GM19023 (cell line): Measurements from ENCODE around the gene NCDN.
A peak's percentile ranks its signal among the peaks of the same experiment; 100 is the strongest.

ENCODE experiments used
- ATAC-seq: cut with Tn5 transposase; IDR thresholded peaks from one replicate; pipeline ENCODE4 v1.9.1; 2021; ENCODE audit warnings: mild to moderate bottlenecking, moderate library complexity; ENCODE audit not compliant: unreplicated experiment

The NCDN gene

DNA sequence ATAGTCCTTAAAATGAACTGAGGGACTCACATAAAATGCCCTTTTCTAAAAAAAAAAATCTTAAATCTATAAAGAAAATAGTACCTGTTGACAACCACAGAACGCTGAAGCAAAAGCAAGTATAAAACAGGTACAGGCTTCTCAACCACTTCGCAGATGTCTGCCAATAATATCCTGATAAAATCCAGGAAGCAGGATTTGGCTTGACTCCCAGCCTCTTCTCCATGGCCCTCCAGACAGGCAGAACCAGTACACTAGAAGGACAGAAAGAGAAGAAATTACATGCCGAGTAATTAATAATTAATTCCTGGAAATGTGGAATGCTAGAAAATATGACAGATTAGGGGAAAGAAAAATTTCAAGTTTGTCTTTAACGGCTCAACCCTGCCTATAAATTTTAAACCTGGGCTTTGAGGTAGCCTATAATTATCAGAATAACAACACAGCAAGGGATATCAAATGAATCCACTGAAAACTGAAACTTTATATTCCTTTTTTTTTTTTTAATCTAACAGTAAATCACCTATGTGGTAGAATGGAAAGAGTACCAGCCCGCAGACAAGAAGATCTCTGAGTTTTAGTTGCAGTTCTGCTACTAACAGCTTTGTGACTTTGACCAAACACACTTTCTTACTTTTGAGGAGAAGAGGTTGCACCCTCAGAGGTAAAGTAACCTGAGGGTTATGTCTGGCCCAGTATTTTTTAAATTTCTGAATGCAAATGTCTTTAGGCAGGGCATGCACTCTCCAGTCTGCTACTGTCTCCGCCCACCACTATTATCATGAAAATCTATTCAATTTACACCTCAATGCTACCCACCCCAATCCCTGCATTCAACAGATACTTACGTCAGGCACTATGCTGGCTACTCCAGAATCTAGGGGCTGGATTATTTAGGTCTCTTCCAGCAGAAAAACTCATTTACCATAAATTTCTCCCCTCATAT, 3.1 kb upstream of the NCDN start:
- no peak for ATAC-seq

DNA sequence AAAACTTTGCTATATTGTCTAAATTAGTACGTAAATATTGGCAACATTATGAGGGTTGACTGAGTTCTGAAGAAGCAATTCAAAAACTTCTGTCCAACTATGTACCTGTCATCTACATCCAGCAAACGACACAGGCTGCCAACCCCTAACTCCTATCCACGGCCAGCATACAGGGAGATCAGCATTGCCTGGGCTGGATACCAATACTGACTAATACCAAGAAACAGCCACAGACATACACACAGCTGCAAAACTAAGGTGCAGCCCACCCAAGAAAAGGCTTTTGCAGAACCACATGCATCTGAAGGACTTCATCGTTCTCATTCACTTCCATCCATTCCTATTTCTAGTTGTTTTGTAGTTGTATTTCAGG, 2.4 kb upstream of the NCDN start:
- ATAC-seq: no peak

DNA sequence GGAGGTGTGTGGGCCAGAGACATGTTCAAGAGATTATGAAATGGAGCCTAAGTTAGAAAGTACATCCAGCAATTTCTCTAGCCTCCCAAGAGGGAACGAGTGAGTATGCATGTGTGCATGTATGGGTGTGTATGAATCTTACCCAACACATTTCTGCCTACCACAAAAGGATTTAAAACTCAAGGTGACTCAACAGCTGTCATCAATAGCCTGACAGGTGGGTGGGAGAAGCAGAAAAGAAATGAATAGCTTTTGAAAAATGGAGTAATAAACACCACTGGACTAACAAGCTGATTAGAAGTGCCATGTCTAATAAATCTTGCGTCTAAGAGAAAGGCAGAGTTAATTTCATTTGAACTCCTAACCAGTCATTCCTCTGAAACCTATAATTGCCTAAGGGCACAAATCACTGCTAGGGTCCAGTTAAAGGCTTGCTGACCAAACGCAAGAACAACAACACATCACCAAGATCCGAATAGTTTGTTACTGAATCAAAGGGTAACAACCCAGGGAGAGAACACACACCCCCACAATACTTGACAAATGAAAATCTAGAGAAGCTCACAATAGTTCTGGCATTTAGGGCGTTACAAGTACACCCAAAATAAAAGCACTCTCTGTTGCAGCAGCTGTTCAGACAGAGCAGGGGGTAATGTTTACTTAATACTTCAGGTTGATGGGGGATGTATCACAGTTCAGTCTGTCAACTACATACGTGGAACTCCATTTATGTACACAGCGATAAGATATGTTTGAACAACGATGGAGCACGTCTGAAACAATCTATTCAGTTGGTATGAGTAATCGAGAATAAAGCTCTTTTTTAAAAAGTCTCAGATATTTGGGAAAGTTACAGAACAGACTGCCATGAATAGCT, 1.8 kb upstream of the NCDN start:
- no peak for ATAC-seq

DNA sequence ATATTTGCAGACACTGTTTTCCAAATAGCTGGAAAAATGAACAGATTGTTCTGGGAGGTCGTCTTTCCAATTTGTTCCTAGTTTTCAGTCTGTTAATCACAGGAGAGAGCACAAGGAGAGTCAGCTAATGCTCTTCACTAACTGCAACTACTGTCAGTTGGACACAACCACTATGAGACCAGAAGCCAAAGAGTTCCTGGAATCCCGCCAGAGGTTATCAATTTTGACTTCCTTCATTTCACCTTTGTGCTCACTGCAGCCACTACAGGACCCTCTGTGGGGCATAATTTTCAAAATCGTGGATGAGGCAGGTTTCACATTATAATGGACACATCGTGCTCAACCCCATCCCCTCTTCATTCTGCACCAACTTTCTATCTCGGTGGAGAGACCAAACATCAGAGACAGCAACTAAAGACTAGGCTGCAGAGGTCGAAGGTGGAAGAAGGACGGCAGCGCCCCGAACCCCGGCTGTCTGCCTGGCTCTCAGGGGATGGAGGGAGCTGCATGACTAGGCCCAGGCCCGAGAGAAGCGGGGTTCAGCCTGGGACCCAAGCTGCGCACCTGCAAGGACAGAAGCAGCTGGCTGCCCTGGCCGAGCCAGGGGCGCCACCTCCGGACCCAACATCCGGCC, 998 bp upstream of the NCDN start:
- ATAC-seq: no peak

DNA sequence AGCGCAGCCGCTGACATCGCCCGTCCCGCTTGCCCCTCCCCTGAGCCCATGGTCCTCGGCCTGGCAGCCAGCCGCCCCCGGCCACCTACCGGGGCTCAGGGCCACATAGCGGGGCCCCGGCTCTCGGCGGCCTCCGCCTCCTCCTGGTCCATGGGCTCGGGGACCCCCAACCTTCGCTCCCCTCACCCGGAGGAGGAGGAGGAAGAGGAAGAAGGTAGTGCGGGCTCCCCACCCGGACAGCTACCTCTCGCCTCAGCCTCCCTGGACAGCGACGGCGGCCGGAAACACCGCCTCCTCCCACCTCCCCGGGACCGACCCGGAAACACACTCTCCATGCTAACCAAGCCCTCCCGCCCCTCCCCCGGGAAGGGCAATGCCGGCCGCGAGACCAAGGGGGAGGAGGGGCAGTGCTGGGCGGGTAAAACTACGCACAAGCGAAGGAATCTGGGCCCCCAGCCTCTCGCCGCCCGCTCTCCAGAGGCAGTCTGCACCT, 435 bp upstream of the NCDN start, which contains the start of gene KIAA0319L:
KIAA0319L (minus strand) TSS at position 286 of the 493 bp plus-strand sequence. CDS start 2,912 bp downstream, outside the sequence.
- peak; percentile 87 for ATAC-seq

DNA sequence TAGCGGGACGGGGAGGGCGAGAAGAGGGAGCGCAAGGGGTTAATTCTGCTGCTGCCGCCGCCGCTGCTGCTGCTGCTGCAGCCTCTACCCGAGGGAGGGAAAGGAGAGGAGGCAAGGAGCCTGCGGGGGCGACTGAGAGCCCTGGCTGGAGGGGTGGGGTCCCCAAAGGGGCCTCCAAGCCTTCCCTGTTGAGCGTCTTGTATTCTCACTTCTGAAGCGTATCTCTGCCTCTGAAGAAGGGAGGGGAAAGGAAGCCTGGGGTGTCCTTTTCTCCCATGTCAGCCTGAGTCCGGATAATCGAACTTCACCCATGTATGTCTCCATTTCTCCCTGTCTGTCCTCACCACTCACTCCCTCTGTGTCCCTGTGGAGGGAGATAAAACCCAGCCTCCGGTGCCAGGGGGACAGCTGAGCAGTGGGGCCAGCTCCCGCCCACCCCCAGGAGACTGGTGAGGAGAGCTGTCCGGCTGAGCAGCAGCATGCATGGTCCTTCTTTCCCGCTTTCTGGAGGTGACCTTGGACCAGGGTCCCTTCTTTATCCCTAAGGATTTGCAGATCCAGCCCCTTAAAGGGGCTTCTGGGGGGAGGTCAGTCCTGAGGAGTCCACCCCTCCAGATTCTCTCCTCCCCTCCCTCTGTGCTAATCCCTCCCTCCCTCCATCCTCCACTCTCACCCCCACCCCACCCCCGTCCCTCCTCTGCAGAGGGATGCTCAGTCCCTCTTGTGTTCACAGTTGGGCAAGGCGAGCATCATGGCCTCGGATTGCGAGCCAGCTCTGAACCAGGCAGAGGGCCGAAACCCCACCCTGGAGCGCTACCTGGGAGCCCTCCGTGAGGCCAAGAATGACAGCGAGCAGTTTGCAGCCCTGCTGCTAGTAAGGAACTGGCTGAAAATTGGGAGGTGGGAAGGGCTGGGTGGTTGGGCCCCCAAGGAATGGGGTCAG, 1.0 kb downstream of the NCDN start:
- no peak for ATAC-seq

DNA sequence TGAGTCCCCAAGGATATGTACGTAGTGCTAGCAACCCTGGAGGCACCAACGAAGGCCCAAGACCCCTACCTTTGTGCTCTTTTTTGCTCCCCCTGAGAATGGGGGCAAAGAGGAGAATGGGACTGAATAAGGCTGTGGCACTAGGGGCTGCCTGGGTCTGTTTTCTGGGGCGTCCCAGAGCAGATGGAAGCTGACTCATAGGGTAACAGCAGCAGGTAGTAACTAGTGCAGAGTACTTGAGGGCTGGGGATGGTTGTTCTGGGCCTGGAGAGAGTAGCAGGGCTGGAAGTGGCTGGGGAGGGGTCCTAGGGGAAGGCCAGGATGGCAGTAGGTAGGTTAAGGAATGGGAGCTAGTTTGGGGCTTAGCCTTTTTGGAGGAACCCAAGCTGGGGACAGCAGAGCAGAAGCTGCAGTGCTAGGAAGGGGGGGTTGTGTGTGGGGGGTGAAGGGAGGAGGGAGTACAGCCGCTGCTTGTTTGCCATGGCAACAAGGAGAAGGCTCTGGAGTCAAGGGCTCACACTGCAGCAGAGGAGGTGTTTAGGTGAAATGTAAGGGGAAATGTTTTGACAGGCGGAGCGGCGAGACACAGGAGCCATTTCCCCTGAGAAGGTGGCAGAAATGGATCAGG, 1.8 kb downstream of the NCDN start:
- ATAC-seq: no peak

DNA sequence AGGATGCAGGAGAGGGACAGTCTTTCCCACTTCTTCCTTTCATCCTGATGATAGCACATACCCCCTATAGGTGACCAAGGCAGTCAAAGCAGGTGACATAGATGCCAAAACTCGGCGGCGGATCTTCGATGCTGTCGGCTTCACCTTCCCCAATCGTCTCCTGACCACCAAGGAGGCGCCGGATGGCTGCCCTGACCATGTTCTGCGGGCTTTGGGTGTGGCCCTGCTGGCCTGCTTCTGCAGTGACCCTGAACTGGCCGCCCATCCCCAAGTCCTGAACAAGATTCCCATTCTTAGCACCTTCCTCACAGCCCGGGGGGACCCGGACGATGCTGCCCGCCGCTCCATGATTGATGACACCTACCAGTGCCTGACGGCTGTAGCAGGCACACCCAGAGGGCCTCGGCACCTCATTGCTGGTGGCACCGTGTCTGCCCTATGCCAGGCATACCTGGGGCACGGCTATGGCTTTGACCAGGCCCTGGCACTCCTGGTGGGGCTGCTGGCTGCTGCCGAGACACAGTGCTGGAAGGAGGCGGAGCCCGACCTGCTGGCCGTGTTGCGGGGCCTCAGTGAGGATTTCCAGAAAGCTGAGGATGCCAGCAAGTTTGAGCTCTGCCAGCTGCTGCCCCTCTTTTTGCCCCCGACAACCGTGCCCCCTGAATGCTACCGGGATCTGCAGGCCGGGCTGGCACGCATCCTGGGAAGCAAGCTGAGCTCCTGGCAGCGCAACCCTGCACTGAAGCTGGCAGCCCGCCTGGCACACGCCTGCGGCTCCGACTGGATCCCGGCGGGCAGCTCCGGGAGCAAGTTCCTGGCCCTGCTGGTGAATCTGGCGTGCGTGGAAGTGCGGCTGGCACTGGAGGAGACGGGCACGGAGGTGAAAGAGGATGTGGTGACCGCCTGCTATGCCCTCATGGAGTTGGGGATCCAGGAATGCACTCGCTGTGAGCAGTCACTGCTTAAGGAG, 2.9 kb downstream of the NCDN start:
- no peak for ATAC-seq

DNA sequence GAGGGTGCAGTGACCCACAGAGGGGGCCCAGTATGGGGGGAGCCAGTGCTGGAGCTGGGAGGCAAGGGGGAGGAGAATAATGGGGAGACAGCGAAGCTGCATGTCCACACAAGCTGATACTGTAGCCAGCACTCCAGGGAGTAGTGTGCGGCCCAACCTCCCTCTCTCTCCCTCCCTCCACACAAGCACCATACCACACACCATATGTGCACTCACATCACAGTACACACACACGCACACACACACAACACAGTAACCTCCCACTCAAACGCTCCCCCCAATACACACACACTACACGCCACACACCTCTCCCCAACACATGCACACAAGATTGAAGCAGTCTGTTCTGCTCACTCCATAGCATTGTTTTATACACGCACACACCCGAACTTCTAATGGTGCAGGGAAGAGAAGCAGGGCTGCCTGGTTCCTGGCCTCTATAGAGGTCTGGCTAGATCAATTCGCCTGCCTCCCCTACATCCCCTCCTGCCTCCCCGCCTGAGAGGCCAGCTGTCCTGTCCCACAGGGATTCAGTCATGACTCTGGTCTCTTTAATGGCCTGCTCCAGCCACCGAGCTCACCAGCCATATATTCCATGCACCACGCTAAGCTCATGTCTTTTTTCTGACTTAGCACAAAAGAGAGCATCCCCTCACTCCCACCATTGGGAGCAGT, 3.8 kb downstream of the NCDN start:
- ATAC-seq: no peak

DNA sequence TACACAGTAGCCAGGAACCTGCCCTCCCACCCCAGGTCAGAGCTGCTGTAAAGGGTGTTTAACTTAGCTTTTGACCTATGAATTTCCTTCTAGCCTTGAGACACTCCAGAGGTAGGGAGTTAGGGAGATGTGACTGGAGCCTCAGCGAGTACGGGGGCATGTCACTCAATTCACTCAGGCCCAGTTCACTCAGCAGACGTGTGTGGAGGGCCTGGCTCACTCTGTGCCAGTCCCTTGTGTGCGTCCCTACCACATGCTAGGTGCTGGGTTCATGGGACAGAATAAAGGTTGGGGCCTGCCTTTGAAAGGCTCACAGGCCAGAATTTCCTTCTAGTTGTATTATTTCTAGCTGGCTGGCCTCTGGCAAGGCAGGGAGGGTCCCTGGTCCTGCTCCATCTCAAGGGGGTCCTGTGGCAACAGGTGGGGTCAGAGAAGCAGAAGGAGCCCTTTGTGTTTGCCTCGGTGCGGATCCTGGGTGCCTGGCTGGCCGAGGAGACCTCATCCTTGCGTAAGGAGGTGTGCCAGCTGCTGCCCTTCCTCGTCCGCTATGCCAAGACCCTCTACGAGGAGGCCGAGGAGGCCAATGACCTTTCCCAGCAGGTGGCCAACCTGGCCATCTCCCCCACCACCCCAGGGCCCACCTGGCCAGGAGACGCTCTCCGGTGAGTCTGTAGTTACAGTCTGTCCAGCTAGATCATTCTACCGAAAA, 4.5 kb downstream of the NCDN start:
- ATAC-seq: no peak

DNA sequence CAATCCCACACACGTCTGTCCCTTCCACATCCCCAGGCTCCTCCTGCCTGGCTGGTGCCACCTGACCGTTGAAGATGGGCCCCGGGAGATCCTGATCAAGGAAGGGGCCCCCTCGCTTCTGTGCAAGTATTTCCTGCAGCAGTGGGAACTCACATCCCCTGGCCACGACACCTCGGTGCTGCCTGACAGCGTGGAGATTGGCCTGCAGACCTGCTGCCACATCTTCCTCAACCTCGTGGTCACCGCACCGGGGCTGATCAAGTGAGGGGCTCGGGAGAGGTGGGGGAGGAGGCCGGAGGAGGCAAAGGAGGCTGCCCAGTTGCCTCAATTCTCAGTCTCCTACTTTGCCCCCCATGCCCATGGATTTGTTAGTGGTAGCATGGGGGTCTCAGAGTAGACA, 5.6 kb downstream of the NCDN start:
- ATAC-seq: no peak

DNA sequence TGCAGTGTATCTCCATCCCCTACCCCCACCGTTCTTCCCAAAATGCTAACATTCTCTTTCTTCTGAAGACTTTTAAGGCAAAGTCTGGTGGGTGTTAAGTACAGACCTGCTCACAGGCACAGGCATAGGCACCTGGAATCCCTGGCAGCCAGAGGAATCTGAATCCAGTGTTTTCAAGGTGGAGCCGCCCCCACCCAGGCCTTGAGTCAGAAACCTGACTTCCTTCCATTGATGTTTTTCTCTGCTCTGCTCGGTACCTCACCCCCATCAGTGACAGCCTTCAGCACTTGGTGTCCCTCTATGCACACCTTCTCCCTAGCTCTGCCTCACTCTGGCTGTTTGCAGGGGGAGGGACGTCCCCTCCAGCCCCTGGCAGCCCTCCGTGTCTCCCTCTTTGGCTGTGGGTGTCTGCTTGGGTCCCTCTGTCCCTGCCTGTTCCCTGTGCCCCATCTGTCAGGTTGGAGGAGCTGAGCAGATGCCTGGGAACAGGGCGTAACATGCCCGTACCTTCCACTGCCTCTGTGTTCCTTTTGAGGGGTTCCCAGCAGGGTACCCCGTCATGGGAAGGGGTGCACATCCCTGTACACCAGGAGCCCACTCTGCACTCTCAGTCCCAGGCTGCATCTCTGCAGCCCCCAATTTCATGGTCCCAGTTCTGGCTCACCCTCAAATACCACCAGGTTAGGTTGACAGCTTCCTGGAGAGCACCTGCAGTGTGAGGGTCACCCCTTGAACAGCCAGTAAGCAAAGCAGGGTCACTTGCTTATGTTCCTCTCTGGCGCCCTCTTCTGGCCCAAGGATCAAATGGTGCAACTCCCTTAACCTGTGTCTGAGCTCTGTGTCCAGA, 6.7 kb downstream of the NCDN start:
- ATAC-seq: no peak

DNA sequence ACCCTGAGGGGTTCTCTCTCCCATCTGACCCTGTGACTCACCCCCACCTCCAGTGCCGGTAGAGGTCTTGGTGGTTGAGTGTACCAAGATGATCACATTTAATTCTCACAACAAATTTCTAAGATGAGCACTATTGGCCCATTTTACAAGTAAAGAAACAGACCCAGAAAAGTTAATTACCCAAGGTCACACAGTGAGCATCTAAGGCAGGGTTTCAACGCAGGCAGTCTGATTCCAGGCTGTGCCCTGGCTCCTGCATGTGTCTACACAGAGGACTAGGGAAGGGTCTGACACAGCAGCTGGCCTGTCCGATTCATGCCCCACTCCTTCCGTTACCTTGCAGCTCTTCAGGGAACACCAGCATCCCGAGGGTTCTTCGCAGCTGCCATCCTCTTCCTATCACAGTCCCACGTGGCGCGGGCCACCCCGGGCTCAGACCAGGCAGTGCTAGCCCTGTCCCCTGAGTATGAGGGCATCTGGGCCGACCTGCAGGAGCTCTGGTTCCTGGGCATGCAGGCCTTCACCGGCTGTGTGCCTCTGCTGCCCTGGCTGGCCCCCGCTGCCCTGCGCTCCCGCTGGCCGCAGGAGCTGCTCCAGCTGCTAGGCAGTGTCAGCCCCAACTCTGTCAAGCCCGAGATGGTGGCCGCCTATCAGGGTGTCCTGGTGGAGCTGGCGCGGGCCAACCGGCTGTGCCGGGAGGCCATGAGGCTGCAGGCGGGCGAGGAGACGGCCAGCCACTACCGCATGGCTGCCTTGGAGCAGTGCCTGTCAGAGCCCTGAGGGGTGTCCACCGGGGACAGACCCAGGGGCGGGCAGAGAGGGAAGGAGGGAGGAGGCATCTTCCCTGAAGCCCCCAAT, 7.5 kb downstream of the NCDN start:
- no peak for ATAC-seq

DNA sequence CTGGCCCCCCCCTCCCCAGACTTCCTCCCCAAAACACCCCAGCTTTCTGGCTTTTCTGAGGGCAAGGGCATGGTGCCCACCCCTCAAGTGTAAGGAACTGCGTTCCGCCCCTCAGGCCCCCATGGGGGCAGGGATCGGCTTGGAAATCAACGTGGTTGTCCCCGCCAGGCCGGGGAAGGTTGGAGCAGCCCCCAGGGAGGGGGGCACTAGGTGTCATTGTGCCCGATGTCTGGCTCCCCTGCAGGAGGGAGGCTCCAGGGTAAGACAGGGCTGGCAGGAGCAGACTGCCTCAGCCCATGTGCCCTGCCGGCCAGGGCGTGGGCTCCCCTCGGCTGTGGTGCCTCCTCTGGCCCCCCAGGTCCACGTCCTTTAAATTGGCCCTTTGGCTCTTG, 8.1 kb downstream of the NCDN start:
- ATAC-seq: no peak

DNA sequence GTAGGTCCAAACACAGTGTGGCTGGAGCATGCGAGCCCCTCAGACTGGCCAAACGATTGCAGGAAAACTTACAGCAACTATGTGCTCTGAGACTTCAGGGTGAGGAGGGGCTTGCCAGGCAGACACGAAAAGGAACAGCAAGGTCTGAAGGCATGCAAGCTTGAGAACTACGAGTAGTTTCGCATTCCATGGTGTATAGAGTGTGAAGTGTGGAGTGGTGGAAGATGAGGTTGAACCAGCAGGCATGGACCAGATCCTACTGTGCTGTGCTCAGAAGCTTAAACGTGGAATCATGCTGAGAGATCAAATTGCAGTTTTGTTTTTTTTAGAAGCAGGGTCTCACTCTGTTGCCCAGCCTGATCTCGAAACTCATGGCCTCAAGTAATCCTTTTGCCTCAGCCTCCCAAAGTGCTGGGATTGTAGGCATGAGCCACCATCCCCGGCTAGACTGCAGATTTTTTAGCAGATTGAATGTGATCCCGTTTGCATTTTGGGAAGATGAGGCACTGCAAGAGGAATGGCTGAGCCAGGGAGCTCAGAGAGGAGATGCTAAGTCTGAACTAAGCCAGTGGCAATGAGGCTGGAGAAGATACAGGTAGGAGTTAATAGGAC, 10.5 kb downstream of the NCDN start:
- no peak for ATAC-seq
